GM12875 (cell line): ENCODE measurements around the gene NCAM1.

Experiments used
- H3K4me3 ChIP-seq: one replicate; pipeline ENCODE4 v1.5.1; 2011; ENCODE audit warnings: low read depth, low read length, control low read depth
- CTCF ChIP-seq: IDR thresholded peaks from 2 replicates; pipeline ENCODE4 v1.5.1; 2011; ENCODE audit warnings: low read depth, mild to moderate bottlenecking, control low read depth, inconsistent platforms, low read length, moderate library complexity, borderline replicate concordance; ENCODE audit not compliant: insufficient read depth

The NCAM1 gene

GRCh38 chr11:113324250-113324649 is 363.0 kb downstream of the NCAM1 start:
- TF ChIP-seq CTCF = no peak
- H3K4me3 ChIP-seq = no peak overlapping the region
